HG03045 (cell line): ENCODE measurements around the gene TSPAN5.

ENCODE experiments used
- ATAC-seq: cut with Tn5 transposase; IDR thresholded peaks from one replicate; pipeline ENCODE4 v1.9.1; 2021; ENCODE audit warnings: mild to moderate bottlenecking, moderate library complexity; ENCODE audit not compliant: unreplicated experiment

TSPAN5 gene

DNA sequence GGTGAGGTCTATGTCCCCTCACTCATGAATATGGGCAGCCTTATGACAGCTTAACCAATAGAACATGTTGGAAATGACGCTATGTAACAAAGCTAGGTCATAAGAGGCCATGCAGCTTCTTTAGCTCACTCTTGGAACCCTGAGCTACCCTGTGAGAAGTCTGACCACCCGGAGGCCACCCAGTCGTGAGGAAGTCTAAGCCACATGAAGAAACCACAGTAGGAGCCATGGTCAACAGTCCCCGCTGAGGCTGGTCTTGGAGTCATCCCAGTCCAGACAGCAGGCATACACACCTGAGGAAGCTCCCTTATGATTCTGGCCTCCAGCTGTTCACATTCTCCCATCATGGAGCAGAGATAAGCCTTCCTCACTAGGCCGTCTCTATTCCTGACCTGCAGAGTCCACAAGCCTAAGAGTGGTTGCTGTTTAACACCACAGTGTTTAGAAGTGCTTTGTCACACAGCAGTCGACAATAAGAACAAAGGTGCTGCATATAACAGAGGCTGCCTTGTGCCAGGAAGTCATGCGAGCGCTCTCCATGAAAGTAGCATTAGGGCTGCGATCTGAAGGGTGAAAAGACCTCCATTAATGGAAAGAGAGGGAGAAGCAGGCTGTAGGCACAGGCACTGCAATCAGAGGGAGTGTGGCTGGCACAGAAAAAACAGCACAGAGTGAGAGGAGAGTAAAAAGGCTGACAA lies 38.2 kb downstream of the TSPAN5 start:
- ATAC-seq = no peak

DNA sequence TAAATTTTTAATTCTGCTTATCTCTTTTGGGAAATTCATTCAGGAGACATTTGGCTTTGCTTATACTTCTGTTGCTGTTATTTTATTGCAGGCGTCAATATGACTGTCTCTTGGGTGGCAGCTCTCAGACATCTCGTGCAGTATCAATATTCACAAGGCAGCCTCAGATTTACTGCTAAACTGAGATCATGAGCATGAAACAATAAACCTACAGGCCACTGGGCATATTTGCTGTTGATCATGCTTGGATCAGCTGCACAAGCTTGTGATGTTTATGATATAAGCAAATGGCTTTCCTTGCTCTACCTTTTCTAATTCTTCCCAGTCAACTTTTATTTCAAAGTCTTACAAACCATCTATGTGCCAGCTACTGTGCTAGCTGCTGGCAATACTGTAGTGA lies 39.2 kb downstream of the TSPAN5 start:
- no peak for ATAC-seq

DNA sequence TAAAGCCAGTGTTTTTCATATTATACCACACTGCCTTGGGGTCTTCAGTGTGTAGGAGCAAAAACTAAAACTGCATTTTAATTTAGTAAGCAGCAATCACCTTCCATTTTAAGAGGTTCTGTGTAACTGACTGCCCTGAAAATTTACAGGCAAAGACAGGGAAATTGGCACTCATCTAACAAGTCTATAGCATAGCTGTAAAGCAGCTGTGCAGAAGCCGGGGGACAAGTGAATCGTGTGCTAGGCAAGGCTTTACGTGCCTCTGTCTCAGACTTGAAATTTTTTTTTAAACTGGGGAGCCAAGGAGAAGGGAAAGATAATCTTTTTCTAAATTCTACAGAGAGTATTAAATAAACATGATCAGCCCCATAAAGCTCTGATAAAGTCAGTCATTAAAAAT lies 39.7 kb downstream of the TSPAN5 start:
- ATAC-seq = no peak

DNA sequence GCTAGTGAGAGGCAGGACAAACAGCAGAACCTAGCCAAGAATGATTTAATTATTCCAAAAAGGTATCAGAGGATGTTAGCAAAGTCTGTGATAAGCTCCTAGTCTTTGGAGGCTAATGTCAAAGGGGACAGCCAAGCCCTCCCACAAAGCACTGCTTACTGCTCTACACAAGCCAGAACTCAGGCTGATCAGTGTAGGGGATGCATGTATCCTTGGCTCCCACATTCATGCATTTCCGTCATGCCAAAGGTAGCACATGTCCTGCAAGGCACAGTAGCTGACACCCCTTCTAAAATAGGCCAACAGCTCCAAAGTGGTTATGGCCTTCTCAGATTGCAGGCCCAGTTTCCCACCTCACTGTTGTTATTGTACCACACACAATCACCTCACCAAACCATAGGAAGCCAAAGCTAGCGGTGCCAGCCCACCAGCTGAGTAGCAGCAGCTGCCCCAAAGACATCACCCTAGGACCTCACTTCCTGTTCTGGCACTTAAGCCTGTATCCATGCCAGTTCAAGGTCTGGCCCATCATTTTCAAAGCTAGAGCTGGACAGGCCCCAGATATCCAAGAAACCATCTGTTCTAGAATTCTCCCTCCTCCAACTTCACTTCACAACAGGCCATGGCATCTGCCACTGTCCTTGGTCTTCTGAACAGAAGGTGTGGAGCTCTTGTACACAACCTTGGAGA lies 40.9 kb downstream of the TSPAN5 start:
- ATAC-seq = no peak

DNA sequence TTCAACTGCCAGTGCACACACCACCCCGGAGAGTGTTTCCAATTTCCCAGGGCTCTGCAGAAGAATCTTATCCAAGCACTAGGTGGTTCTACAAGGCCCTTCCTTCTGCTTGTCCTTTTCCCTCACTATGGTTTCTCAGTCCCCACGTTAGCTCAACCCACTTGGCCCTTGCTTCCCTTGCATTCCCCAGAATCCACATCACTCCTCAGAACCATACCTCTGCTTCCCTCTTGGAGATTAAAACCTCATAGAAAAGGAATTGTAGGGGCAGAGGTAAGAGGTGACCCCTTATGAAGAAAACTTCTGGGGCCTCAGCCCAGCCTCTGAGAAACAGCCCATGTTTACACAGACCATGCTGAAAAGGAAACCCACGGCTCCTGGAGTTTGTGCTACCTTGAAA lies 42.4 kb downstream of the TSPAN5 start:
- ATAC-seq = no peak

DNA sequence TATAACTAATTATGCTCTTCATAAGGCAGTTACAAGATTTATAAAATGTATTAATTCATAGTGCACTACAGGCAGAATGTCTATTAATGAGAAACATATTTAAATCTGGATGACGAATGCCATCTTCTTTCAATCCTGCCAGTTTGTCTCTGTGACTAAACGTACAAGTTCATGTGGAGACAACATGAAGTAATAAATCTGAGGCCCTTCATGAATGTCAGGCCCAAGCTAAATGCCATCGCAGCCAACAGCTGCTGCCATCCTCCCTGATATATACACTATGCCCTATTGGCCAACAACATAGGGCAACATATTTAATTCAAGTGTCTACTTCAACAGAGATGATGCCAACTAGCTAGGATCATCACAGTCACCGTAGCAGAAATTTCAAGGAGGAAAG lies 43.7 kb downstream of the TSPAN5 start:
- no peak for ATAC-seq

DNA sequence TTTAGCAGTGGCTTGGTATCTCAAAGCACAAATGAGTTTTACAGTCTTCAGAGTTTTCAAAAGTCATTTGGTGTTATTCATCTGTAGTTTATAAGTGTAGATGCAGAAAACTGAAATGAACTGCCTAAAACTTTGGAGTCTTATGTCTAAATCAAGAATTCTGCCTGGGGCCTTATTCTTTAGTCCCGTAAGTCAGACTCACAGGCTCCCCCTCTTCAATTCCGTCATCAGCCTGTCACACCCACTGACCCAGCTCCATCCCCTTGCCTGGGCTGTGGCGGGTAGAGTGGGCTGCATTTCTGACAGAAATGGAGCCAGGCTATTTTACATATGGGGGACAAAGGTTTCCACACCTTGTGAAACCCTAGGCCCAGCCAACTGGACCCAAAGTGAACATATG lies 44.3 kb downstream of the TSPAN5 start:
- no peak for ATAC-seq

DNA sequence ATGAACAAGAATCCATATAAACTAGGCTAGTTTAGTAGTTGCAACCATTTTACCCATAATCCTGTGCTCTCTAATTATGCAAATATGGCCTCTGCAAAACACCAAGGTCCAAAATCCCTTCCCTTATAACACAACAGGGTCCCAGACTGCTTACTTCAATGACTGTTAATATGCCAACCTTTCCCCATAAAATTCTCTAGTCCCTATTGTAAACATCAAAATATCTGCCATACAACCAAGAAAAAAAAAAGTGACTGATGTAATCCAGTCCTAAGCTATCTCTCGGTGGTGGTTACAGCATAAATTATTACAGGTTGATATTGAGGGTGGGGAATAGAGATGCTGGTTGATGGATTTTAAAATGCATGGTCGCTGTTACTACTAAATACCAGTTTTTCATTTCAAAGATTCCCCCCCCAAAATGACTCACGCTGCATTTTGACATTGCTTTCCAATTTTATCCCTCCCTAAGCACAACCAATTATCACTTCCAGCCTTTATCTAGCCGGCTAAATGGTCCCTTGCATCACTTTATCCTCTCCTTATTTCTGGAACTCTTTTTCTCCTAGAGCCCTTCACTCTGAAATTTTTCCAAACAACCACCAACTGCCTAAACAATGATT lies 44.8 kb downstream of the TSPAN5 start:
- ATAC-seq = no peak

DNA sequence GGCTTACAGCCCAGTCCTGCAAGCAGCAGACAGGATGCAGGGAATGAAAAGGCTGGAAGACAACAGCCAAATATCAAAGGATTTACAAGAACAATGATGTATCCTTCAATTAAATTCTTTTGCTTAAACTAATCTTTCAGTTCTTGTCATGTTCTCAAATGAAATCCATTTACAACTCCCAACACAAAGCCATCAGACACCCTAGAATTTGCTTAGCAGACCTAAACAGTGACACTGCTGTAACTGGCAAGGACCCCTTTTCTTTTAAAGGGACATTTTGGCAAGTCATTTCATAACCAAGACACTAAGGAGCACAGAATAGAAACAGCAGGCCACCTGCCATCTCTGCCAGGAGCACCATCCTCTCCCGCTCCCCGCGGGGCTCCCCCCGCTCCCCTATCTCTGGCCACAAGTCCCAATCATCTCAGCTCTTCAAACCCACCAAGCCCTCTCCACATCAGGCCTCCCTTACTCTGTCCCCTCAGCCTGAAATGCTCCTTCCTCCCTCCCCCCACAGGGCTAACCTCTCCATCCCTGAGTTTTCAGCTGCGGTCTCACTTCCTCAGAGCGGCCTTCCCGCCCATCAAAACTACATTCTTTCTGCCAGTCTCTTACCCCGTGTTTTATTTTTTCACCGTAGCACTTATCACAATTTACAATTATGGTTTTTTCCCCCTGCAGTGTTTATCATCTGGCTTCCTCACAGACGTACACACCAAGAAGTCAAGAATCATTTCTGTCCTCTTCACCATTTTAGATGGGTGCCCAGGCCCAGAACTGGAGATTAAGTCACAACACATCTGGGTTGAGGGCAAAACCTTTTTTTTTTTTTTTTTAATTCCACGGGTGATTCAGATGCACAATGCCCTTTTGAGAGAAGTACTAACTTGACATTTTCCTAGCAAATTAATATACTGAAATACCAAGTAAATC lies 45.8 kb downstream of the TSPAN5 start:
- no peak for ATAC-seq

DNA sequence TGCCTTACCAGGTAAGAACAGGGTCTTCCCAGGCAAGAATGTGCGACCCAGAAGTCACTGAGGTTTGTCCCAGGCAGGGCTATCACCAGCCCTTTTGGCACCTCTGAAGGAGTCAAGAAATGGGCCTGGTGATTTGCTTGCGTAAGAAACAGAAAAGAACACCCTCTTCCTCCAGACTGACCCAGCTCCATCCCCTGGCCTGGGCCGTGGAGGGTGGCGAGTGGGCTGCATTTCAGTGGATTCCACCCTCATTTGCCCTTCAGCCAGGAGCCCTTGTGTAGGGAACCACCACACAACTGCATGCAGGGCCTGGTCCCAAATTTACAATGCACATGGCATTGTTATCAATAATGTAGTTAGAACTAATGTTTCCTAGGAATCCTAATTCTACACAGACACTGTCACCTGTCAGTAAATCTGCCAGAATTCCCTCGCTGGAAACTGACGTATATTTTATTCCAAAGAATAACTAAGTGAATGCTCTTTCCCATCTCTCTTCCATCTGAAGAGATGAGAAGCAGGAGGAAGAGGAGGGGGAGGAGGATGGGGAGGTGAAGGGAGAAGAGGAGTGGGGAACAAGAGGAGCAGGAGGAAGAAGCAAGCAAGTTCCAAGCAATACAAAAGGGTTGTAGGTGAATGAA lies 46.6 kb downstream of the TSPAN5 start:
- no peak for ATAC-seq

DNA sequence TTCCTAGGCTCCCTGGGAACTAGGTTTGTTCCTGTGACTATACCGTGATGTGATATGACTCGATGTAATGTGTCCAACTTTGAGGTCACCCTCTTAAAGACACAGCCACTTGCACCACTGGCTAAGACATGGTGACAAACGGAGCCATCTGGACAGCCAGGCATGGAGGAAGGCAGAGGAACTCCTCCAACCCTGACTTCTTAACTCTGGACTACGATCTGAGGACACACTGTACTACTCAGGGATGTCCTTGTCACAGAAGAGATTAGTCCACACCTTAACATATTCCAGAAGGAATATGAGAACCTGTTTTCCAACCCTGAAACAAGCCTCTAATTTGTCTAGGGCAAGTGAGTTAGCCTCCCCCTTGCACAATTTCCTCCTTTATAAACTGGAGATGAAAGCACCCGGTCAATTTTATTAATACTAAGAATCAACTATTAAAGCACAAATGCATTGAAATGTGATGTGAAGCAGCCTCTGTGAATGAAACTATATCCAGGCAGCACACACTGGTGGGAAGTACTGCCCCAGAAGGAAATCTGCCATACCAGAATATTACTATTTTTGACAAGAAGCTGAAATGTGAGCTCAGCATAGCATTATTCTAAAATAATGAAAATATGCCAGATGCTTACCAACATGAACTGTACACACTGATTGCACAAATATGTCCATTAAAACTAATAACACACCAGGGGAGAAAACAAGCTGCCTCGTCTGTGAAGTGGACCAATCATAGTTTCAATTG lies 47.3 kb downstream of the TSPAN5 start:
- no peak for ATAC-seq

DNA sequence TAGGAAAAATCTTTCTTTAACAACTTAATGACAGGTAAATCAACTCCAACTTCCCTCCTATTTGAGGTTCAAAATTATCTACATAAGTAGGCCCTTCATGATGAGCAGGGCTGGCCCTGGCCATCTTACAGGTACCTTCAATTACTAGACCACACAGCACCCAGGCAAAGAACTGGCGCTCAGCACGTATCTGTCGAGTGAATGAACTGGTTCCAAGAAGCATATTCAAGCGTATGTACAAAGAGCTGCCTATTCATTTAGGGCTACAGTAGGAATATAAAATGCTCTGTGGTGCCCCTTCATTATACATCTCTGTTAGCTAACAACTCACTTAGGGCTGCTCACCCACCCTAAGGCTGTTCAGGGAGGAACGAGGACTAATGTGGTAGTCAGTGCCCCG lies 48.0 kb downstream of the TSPAN5 start:
- ATAC-seq = no peak

DNA sequence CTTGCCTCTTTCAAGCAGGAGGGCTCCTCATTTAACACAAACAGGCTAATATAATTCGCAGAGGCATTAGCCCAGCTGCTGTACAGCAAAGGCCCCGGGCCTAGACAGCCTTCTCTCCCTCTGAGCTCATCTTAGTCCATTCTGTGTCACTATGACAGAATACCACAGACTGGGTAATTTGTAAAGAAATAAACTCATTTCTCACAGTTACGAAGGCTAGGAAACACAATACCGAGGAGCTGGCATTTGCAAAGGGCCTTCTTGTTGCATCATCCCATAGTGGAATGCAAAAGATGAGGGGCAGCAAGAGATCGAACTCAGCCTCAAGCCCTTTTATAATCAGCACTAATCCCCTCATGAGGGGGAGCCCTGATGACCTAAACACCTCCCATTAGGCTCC lies 48.5 kb downstream of the TSPAN5 start:
- ATAC-seq = no peak

DNA sequence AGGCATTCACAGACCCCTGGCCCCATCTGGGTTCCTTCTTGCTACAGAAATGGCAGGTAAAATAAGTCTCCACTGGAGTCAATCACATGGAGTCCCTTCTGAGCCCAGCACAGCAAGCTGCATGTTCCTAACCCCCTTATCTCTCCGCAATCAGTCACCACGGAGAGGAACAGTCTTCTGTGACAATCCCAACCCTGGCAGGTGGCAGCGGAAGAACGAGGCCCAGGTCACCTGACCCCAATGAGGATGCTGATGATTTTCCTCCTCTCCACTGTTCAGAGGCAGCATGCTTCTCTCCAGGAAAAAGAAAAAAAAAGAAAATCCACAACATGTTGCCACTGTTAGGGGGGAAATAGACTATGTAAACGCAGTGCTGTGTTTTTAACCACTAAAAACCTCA lies 50.1 kb downstream of the TSPAN5 start:
- ATAC-seq = no peak

DNA sequence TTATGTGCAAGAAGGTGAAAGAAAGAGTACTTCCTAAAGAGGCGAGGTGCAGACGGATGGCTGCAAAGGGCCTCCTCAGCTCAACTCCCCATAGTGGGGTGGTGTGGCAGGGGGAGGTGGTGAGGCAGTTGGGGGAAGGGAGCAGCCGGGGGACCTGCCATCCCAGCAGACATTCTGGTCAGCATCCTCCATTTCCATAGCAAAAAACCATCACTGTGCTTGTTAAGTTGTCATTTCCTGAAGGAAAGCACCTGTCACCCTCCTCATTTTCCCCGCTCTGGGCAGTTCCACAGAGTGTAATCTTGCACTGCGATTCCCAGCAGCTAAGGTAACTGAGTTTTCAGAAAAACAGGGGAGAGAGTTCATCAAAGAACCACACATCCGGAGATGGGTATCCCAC lies 51.5 kb downstream of the TSPAN5 start:
- no peak for ATAC-seq

DNA sequence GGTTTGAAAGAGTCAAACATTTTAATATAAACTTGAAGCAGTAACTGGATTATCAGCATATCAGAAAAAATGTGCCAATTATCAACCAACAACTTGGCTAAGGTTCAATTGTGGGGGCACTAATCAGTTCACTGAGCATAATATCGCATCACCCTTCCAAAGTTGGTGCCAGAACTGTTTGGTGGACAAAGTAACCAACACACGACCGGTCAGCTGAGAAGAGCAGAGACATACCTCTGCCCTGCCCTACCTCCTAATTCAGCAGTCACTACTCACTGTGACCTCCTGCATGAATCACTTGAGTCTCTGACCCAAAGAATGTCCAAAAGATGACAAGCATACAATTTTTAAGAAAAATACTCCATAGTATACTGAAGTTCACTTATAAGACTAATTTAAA lies 53.2 kb downstream of the TSPAN5 start:
- ATAC-seq = no peak

DNA sequence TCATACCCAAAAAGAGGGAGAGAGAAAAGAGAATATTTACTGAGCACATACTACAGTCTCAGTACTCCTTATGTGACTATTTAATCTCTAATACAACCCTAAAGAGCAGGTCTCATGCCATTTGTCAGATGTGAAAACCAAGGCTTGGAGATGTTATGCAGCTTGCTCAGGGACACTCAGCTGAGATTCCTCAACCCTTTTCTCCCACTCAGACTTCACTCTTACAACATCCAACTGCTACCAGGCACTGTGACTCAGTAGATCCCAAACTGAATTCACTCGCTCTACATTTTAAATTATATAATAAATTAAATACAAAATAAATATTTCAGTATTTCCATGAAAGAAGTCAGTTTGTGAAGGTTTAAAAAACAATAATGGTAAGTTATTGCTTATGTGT lies 53.7 kb downstream of the TSPAN5 start:
- no peak for ATAC-seq

DNA sequence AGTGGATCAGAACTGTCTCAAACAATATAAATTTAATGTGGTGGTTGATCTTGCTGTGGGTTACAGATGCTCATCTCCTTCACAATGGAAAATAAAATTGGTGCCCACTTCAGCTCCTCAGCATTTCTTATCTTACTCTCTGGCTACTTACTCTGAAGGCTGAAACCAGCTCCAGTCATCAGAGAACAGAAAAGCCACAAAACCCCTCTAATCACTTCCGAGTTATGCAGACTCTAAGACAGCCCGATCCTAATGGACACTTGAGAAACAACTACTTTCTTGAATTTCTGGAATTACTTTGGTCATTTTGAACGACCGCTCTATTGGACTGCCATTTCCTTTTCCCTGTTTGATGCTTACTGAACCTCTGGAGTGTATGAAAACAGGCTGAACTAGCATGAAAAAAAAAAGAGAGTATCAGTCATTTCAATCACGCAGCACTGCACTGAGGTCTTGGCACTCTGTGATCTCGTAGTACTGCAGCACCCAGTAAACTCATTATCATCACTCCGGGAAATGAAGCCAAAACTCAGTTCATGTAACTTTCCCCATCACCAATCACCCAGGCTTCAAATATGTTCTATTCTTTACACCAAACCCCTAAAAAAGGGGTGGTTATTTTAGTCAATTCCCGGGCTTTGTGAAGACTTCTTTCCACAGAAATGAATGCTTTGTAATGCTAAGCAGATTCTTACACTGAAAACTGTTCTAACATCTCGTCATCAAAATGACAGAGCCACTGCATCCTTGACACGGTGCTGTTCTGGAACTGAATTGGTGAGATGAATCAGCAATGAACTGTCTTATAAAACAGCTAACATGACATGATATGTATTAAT lies 54.5 kb downstream of the TSPAN5 start:
- no peak for ATAC-seq

DNA sequence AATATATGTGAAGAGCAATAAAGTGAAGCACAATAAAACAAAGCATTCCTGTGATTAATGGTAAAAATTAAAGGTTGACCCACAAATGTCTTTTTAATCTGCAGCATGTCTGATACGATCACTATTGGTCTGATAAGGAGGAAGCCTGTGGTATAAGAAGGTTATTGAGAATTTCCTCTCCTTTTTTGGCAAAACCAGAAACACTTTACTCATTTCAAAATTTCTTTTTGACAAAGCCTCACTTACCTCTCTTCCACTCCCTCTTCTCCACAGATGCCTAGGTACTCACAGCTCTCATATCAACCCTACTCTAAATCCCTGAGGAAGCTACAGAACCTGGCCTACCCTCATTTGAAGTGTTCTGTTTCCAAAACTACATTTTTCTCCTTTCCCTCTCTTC lies 56.1 kb downstream of the TSPAN5 start:
- no peak for ATAC-seq
